Ishikawa (cell line): ENCODE results near the gene SDE2.

Experiments used
- CEBPB ChIP-seq: IDR thresholded peaks from 2 replicates; pipeline ENCODE4 v1.6.1; 2012
- CREB1 ChIP-seq: IDR thresholded peaks from 2 replicates; pipeline ENCODE4 v1.6.1; 2012; ENCODE audit warnings: low read depth
- EGR1 ChIP-seq: IDR thresholded peaks from 2 replicates; pipeline ENCODE4 v1.6.1; 2012
- EP300 ChIP-seq: IDR thresholded peaks from 2 replicates; pipeline ENCODE4 v1.6.1; 2012; ENCODE audit warnings: borderline replicate concordance
- FOXM1 ChIP-seq: IDR thresholded peaks from 2 replicates; pipeline ENCODE4 v1.6.1; 2012; ENCODE audit warnings: low read depth, borderline replicate concordance
- NFIC ChIP-seq: IDR thresholded peaks from 2 replicates; pipeline ENCODE4 v1.6.1; 2012
- RAD21 ChIP-seq: IDR thresholded peaks from 2 replicates; pipeline ENCODE4 v1.6.1; 2012; ENCODE audit warnings: low read depth
- TAF1 ChIP-seq: IDR thresholded peaks from 2 replicates; pipeline ENCODE4 v1.6.1; 2012; ENCODE audit warnings: low read depth, mild to moderate bottlenecking
- TCF12 ChIP-seq: IDR thresholded peaks from 2 replicates; pipeline ENCODE4 v1.6.1; 2012; ENCODE audit warnings: low read depth
- TEAD4 ChIP-seq: IDR thresholded peaks from 2 replicates; pipeline ENCODE4 v1.6.1; 2012
- YY1 ChIP-seq: IDR thresholded peaks from 2 replicates; pipeline ENCODE4 v1.6.1; 2012; ENCODE audit warnings: low read depth
- ZBTB7A ChIP-seq: IDR thresholded peaks from 2 replicates; pipeline ENCODE4 v1.6.1; 2012; ENCODE audit warnings: low read depth
- TF ChIP-seq, protein P1 (sequence below): IDR thresholded peaks from 2 replicates; pipeline ENCODE4 v1.6.1; 2012
- TF ChIP-seq, protein P2 (sequence below): IDR thresholded peaks from 2 replicates; pipeline ENCODE4 v1.6.1; 2012; ENCODE audit warnings: low read depth, mild to moderate bottlenecking
- TF ChIP-seq, protein P3 (sequence below): IDR thresholded peaks from 2 replicates; pipeline ENCODE4 v1.6.1; 2012

The SDE2 gene

DNA sequence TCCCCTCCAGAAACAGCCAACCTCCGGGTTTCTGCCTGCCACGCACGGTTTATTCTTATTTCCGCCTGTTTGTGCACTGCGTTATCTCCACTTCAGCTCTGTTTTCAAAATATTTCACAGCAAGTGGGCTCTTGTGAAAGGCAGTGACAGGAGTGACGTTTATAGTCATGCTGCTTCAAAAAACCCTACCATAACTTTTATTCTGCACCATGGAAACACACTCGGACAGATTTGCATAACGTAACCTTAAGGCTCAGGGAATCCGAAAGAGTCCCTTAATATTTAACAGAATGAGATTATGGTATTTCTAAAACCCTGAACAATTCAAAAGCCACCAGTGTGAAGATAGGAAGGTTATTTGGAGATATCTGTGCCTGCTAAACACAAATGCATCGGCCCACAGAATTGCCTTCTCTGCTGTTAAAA, 782 bp upstream of the SDE2 start:
- TF ChIP-seq, protein P1, sequence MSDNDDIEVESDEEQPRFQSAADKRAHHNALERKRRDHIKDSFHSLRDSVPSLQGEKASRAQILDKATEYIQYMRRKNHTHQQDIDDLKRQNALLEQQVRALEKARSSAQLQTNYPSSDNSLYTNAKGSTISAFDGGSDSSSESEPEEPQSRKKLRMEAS, result no peak
- TF ChIP-seq, protein P2, sequence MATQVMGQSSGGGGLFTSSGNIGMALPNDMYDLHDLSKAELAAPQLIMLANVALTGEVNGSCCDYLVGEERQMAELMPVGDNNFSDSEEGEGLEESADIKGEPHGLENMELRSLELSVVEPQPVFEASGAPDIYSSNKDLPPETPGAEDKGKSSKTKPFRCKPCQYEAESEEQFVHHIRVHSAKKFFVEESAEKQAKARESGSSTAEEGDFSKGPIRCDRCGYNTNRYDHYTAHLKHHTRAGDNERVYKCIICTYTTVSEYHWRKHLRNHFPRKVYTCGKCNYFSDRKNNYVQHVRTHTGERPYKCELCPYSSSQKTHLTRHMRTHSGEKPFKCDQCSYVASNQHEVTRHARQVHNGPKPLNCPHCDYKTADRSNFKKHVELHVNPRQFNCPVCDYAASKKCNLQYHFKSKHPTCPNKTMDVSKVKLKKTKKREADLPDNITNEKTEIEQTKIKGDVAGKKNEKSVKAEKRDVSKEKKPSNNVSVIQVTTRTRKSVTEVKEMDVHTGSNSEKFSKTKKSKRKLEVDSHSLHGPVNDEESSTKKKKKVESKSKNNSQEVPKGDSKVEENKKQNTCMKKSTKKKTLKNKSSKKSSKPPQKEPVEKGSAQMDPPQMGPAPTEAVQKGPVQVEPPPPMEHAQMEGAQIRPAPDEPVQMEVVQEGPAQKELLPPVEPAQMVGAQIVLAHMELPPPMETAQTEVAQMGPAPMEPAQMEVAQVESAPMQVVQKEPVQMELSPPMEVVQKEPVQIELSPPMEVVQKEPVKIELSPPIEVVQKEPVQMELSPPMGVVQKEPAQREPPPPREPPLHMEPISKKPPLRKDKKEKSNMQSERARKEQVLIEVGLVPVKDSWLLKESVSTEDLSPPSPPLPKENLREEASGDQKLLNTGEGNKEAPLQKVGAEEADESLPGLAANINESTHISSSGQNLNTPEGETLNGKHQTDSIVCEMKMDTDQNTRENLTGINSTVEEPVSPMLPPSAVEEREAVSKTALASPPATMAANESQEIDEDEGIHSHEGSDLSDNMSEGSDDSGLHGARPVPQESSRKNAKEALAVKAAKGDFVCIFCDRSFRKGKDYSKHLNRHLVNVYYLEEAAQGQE, result no peak
- TF ChIP-seq, protein P3, sequence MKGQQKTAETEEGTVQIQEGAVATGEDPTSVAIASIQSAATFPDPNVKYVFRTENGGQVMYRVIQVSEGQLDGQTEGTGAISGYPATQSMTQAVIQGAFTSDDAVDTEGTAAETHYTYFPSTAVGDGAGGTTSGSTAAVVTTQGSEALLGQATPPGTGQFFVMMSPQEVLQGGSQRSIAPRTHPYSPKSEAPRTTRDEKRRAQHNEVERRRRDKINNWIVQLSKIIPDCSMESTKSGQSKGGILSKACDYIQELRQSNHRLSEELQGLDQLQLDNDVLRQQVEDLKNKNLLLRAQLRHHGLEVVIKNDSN, result no peak
- no peak for TF ChIP-seq CEBPB
- no peak for TF ChIP-seq TEAD4
- TF ChIP-seq EGR1, result no peak
- TF ChIP-seq TCF12, result no peak
- no peak for TF ChIP-seq TAF1
- no peak for TF ChIP-seq YY1
- TF ChIP-seq ZBTB7A, result no peak
- TF ChIP-seq FOXM1, result no peak
- no peak for TF ChIP-seq CREB1
- TF ChIP-seq EP300, result no peak
- no peak for TF ChIP-seq NFIC
- TF ChIP-seq RAD21, result no peak

DNA sequence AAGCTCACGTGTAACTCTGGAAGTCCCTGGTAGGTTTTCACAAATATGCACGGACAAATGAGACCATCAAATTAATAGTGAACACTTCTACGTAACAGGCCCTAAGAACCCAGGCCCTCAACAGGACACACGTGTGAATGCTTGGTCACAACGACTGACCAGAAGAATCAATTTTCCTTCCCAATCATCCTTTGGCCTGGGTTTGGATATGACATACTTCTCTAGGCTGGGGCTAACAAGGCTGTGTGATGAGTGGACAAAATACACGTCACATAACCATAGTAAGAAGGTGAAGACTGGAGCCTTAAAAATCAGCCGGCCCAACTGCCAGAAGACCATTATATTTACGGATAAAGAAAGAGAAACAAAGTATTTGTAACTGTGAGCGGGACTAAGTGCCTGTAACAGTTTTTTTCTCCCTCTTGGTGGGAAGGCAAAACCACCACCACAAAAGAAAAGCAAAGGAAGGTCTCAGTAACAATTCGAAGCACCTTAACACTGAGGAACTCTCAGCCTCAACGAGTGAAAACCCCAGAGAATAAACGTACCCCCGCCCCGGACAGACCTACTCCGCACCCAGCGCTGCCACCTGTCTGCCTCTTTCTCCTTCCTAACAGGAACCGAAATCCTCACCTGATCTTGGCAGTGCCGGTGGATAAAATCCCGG, 450 bp downstream of the SDE2 start:
- TF ChIP-seq, protein P2, result no peak
- TF ChIP-seq CREB1 (no peak), TCF12 (no peak), RAD21 (no peak), EGR1 (no peak), ZBTB7A (no peak), EP300 (no peak)
- TF ChIP-seq, protein P1, result no peak

DNA sequence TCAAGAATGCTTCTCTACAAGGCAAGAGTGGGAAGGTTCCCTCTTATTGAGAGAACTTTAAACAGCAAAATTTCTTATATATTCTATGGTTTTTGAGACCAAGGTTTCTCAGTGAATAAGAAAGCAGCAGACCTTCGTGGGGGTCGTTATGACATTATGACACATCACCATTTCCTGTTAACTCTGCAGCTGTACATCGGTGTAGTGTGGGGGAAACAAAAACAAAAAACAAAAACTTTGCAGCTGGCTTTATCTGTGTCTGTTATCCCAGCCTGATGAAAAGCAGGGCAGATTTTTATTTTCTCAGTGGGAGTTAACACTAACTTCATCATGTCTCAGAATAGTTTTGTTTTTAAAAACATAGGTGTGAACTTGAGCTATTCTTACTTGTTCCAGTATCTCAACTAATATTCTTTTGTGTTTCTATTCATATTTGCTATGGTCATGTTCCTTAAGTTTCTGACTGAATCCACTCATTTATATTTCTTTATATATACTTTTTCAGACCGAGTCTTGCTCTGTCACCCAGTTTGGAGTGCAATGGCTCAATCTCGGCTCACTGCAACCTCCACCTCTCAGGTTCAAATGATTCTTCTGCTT, 2.1 kb downstream of the SDE2 start:
- TF ChIP-seq EGR1, result no peak
- TF ChIP-seq NFIC, result no peak
- TF ChIP-seq YY1, result no peak
- TF ChIP-seq TAF1, result no peak
- TF ChIP-seq EP300, result no peak
- TF ChIP-seq FOXM1, result no peak
- TF ChIP-seq TEAD4, result no peak
- no peak for TF ChIP-seq CREB1
- TF ChIP-seq CEBPB, result no peak
- no peak for TF ChIP-seq ZBTB7A

DNA sequence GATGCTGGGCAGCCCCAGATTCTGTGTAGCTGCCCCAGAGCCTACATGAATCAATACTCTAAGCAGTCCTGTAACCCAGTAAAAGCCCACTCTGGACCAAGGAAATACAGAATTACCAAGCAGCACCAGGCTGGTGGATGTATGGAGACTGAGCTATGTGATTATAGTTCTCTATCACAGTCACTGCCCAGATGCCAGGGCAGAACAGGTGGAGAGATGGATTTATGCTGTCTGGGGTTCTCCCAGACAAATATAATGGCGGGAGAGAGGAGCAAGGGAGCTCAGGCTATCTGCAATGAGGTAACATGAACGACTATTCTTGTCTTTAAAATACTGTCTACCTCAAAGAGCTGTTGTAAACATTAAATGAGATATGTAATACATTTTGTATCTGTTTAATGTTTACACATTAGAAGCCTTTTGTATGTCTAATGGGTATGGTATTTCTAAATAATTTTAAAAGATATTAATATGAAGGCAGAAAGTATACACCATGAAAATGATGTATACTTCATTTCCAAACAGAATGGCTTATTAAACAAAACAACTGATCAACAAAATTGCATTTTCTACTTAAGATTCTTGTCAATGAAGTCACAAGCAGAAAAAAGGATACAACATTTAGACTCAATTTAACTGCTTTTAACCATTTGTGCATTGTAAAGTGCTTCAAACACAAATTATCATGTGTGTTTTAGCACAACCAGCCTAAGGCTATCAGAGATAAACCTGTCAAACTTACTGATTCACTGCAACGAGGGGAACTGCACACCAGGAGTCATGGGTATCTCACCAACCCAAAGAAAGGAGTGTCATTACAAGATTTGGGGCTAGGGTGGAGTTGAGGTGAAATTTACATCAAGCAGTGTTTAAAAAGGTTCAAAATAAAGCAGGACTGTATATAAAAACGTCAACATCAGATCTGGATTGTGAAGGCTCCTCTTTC, 3.0 kb downstream of the SDE2 start:
- no peak for TF ChIP-seq CEBPB
- no peak for TF ChIP-seq RAD21
- no peak for TF ChIP-seq TEAD4
- TF ChIP-seq EGR1, result no peak
- TF ChIP-seq, protein P3, result no peak
- no peak for TF ChIP-seq TAF1
- TF ChIP-seq FOXM1, result no peak
- TF ChIP-seq NFIC, result no peak

DNA sequence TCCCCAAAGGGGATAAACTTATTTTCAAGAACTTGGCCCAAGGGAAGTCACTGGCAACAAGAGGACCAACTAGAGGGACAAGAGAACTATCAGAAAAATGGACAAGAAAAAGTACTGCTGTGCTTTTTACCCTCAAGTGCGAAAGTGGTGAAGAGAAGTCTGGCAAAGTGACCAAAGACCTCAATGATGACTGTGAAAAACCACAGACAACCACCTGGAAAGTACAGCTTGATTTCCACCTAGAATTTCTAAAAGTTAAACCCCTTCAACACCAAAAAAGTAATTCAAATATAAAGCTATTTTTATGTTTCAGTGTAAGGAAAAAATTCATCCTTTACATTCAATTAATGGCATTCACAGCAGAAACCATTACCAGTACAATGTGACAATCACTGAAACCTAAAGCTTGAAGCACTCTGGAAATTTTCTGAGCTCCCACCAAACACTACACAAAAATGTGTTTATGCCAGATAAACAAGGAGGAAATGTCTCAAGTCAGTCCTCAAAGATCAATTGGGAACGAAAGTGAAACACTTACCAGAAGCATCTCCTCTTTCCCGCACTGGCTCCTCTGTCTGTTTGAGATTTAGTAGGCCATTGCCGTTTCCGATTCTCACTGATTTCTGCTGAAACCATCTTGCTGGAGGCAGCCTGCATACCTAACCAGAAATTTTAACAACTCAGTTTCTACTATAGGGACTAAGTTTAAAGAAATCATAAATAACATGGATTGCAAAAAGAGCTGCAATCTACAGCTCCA, 8.3 kb downstream of the SDE2 start:
- TF ChIP-seq NFIC (no peak), CEBPB (no peak), EP300 (no peak), TEAD4 (no peak), TAF1 (no peak)
- TF ChIP-seq, protein P3, result no peak
